ENCODE measurements around the gene TFCP2L1.
"Not testable (repeated sequence)": the region's sequence is repeated elsewhere in the genome, so short reads cannot be mapped to it uniquely, and the experiment has no call there.

The TFCP2L1 gene

DNA sequence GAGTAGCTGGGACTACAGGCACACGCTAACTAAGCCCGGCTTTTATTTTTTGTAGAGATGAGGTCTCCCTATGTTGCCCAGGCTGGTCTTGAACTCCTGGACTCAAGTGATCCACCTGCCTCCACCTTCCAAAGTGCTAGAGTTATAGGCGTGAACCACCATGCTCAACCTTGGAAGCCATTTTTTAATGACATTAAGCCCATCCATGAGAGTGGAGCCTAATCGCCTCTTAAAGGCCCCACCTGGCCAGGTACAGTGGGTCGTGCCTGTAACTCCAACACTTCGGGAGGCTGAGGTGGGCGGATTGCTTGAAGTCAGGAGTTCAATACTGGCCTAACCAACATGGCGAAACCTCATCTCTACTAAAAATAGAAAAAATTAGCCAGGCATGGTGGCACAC is 41.6 kb upstream of the TFCP2L1 start:
- peaks cover 11% of the 10 kb centered on the region for H3K27me3 Mint-ChIP-seq (ENCODE audit: low read depth)
- no peaks in the 10 kb centered on the region for H3K9me3 Mint-ChIP-seq
- H3K27ac Mint-ChIP-seq, result no peak overlapping the region
- no peaks in the 10 kb centered on the region for H3K4me1 Mint-ChIP-seq
- no peak overlapping the region for H3K4me3 Mint-ChIP-seq
- TF ChIP-seq, protein P1, sequence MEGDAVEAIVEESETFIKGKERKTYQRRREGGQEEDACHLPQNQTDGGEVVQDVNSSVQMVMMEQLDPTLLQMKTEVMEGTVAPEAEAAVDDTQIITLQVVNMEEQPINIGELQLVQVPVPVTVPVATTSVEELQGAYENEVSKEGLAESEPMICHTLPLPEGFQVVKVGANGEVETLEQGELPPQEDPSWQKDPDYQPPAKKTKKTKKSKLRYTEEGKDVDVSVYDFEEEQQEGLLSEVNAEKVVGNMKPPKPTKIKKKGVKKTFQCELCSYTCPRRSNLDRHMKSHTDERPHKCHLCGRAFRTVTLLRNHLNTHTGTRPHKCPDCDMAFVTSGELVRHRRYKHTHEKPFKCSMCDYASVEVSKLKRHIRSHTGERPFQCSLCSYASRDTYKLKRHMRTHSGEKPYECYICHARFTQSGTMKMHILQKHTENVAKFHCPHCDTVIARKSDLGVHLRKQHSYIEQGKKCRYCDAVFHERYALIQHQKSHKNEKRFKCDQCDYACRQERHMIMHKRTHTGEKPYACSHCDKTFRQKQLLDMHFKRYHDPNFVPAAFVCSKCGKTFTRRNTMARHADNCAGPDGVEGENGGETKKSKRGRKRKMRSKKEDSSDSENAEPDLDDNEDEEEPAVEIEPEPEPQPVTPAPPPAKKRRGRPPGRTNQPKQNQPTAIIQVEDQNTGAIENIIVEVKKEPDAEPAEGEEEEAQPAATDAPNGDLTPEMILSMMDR (IDR thresholded peaks at IDR 0.05; ENCODE audit: unreplicated experiment in 3 of 3), result no peak
- H3K36me3 Mint-ChIP-seq (ENCODE audit: low read depth), result no peaks in the 10 kb centered on the region

DNA sequence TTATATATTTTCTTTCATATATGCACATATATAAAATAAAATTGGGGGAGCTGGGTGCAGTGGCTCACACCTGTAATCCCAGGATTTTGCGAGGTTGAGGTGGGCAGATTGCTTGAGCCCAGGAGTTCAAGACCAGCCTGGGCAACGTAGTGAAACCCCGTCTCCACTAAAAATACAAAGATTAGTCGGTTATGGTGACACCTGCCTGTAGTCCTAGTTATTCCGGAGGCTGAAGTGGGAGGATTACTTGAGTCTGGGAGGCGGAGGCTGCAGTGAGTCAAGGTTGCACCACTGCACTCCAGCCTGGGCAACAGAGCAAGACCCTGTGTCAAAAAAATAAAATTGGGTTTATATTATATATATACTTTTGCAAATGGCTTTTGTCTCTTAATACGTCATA is 39.6 kb upstream of the TFCP2L1 start:
- Mint-ChIP-seq H3K36me3 (ENCODE audit: low read depth) (no peaks in the 10 kb centered on the region), H3K4me3 (no peak overlapping the region), H3K27me3 (ENCODE audit: low read depth) (peaks cover 7% of the 10 kb centered on the region), H3K9me3 (no peaks in the 10 kb centered on the region), H3K27ac (no peak overlapping the region), H3K4me1 (no peaks in the 10 kb centered on the region)
- TF ChIP-seq, protein P1 (IDR thresholded peaks at IDR 0.05; ENCODE audit: unreplicated experiment in 3 of 3), result no peak

DNA sequence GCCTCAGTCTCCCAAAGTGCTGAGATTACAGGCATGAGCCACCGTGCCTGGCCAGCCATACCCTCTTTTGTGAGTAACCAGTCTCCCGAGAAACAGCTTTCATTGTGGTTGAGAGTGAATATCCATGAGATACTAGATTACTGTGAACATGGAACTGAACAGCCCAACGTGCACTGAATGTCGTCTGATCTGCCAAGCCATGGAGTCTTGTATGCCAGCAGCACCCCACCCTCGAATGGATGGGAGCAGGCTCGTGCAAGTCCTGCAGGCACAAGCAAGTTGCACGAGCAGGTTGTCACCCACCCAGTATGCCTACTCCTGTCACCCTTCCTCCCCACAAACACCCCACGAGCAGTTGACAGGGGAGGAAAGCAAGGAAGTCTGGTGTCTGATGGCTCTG is 36.5 kb upstream of the TFCP2L1 start:
- TF ChIP-seq, protein P1 (IDR thresholded peaks at IDR 0.05; ENCODE audit: unreplicated experiment in 3 of 3), result no peak
- no peak overlapping the region for H3K4me3 Mint-ChIP-seq

DNA sequence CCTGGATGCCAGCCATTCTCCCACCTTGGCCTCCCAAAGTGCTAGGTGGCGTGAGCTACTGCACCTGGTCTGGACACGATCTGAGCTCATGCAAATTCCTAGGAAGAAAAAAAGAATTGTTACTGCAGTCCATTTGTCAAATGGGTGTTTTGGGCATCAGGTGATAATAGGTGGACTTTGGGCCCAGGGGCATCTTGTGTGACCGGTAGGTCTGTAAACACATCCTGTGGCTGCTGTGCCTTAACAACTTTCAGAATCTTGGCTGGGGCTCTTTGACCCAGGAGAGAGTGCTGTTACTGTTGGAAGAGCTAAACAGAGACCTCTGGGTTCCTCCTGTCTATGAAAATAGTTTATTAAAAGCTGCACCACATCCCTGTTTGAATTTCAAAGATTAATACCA is 34.9 kb upstream of the TFCP2L1 start:
- H3K4me1 Mint-ChIP-seq, result no peaks in the 10 kb centered on the region
- no peaks in the 10 kb centered on the region for H3K9me3 Mint-ChIP-seq
- TF ChIP-seq, protein P1 (IDR thresholded peaks at IDR 0.05; ENCODE audit: unreplicated experiment in 3 of 3), result no peak
- no peak overlapping the region for H3K4me3 Mint-ChIP-seq
- no peaks in the 10 kb centered on the region for H3K36me3 Mint-ChIP-seq (ENCODE audit: low read depth)
- H3K27me3 Mint-ChIP-seq (ENCODE audit: low read depth), result peaks cover 5% of the 10 kb centered on the region
- no peak overlapping the region for H3K27ac Mint-ChIP-seq

More for the DNA sequence above, 36.5 kb upstream of the TFCP2L1 start:
- H3K9me3 Mint-ChIP-seq, result no peaks in the 10 kb centered on the region
- H3K27me3 Mint-ChIP-seq (ENCODE audit: low read depth), result peaks cover 3% of the 10 kb centered on the region
- no peaks in the 10 kb centered on the region for H3K4me1 Mint-ChIP-seq
- no peaks in the 10 kb centered on the region for H3K36me3 Mint-ChIP-seq (ENCODE audit: low read depth)
- H3K27ac Mint-ChIP-seq, result no peak overlapping the region

DNA sequence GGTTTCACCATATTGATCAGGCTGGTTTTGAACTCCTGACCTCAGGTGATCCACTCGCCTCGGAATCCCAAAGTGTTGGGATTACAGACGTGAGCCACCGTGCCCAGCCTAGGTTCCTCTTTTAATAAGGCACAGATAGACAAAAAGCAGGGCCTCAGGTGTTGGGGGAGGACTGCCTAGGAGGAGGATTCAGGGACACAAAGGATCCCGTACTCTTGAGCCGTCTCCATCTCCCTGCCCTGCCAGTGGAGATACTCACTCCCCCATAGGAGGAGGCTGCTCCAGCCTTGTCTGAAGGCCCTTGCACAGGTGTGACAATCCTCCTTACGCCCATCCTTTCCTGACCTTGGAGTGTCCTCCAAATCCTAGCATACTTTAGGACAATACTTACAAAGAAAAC is 32.0 kb upstream of the TFCP2L1 start:
- H3K4me1 Mint-ChIP-seq, result no peaks in the 10 kb centered on the region
- TF ChIP-seq, protein P1 (IDR thresholded peaks at IDR 0.05; ENCODE audit: unreplicated experiment in 3 of 3), result no peak
- no peak overlapping the region for H3K4me3 Mint-ChIP-seq
- peaks cover 4% of the 10 kb centered on the region for H3K27me3 Mint-ChIP-seq (ENCODE audit: low read depth)
- H3K9me3 Mint-ChIP-seq, result no peaks in the 10 kb centered on the region
- H3K27ac Mint-ChIP-seq, result no peak overlapping the region
- no peaks in the 10 kb centered on the region for H3K36me3 Mint-ChIP-seq (ENCODE audit: low read depth)

- H3K9me3 Mint-ChIP-seq; H3K36me3 Mint-ChIP-seq (ENCODE audit: low read depth); H3K4me1 Mint-ChIP-seq: not testable (repeated sequence)
These were observed 28.7 kb upstream of the TFCP2L1 start for GRCh38 chr2:121313701-121314100.

More at GRCh38 chr2:121313701-121314100, 28.7 kb upstream of the TFCP2L1 start:
- not testable (repeated sequence) for H3K27ac Mint-ChIP-seq, H3K4me3 Mint-ChIP-seq
- H3K27me3 Mint-ChIP-seq (ENCODE audit: low read depth), result peaks cover 14% of the 10 kb centered on the region

Measured in nephron (organoid).